Activated naive CD4-positive, alpha-beta T cell treated with anti-CD3 and anti-CD28 coated beads, Interleukin-2, amount 50 U/mL, for 72 hours (primary cell): ENCODE data around the gene CDKN1A. TPM values are rescaled to one million over a fixed set of nuclear protein-coding genes. Genes with fewer than 3 reads are reported as not detected.

Source experiments
- ATAC-seq, 2 donors: fragments of 150-1000 bp; cut with Tn5 transposase; 2 replicates each; pipeline ENCODE4 v1.10.0; 2021; ENCODE audit warnings: mild to moderate bottlenecking in 2 of 2, moderate library complexity in 2 of 2
- DNase-seq, 2 donors: peaks; one replicate each; pipeline ENCODE4 v3.0.0; 2021 to 2022; ENCODE audit warnings: low spot score in 2 of 2
- H3K27ac Mint-ChIP-seq, 2 donors: one replicate each; pipeline ENCODE4 v1.8.0; 2022; ENCODE audit warnings: mild to moderate bottlenecking in 2 of 2, mixed read lengths in 2 of 2
- H3K36me3 Mint-ChIP-seq, 2 donors: one replicate each; pipeline ENCODE4 v1.8.0; 2022; ENCODE audit warnings: mixed read lengths in 2 of 2
- H3K9me3 Mint-ChIP-seq, 2 donors: one replicate each; pipeline ENCODE4 v1.8.0; 2022; ENCODE audit warnings: mixed read lengths in 2 of 2
- total RNA-seq, 2 donors: library from RNA; stranded (reverse); gene quantifications; one replicate each; pipeline ENCODE4 v1.2.3, GENCODE V29; 2022

CDKN1A gene
- total RNA-seq = 100 to 1,000 TPM in 1 of 2 donors, 10 to 100 TPM in 1; 43.3 to 146 TPM

DNA sequence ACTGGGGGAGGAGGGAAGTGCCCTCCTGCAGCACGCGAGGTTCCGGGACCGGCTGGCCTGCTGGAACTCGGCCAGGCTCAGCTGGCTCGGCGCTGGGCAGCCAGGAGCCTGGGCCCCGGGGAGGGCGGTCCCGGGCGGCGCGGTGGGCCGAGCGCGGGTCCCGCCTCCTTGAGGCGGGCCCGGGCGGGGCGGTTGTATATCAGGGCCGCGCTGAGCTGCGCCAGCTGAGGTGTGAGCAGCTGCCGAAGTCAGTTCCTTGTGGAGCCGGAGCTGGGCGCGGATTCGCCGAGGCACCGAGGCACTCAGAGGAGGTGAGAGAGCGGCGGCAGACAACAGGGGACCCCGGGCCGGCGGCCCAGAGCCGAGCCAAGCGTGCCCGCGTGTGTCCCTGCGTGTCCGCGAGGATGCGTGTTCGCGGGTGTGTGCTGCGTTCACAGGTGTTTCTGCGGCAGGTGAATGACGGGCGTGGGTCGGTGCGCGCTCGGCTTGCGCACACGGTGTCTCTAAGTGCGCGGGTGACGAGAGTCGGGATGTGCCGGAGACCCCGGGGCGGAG, at the start of gene CDKN1A:
TSS of gene CDKN1A (plus strand) at position 227 of the 555 bp plus-strand sequence. CDS start 5,388 bp downstream, outside the sequence.
- ATAC-seq (peak; percentile 39 to 75), DNase-seq (peak; percentile 82)
- no peaks in the 10 kb centered on the region for H3K9me3 Mint-ChIP-seq
- H3K36me3 Mint-ChIP-seq = peaks cover 28 to 33% of the 10 kb centered on the region in 2 donors
- peak within 1 kb of the TSS; percentile 96 to 98 for H3K27ac Mint-ChIP-seq

DNA sequence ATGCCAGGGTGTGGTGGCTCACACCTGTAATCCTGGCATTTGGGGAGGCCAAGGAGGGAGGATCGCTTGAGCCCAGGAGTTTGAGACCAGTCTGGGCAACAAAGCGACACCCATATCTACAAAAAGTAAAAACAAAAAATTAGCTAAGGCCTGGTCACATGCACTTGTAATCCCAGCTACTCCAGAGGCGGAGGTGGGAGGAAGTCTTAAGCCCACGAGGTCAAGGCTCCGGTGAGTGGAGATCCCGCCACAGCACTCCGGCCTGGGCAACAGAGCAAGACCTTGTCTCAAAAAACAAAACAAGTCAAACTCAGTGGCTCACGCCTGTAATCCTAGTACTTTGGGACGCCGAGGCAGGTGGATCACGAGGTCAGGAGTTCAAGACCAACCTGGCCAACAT, 48.7 kb upstream of the CDKN1A start:
- H3K9me3 Mint-ChIP-seq = no peaks in the 10 kb centered on the region
- ATAC-seq (no peak), DNase-seq (no peak)
- H3K36me3 Mint-ChIP-seq = no peaks in the 10 kb centered on the region
- peak overlapping the region in 1 of 2 donors; percentile 22 for H3K27ac Mint-ChIP-seq

DNA sequence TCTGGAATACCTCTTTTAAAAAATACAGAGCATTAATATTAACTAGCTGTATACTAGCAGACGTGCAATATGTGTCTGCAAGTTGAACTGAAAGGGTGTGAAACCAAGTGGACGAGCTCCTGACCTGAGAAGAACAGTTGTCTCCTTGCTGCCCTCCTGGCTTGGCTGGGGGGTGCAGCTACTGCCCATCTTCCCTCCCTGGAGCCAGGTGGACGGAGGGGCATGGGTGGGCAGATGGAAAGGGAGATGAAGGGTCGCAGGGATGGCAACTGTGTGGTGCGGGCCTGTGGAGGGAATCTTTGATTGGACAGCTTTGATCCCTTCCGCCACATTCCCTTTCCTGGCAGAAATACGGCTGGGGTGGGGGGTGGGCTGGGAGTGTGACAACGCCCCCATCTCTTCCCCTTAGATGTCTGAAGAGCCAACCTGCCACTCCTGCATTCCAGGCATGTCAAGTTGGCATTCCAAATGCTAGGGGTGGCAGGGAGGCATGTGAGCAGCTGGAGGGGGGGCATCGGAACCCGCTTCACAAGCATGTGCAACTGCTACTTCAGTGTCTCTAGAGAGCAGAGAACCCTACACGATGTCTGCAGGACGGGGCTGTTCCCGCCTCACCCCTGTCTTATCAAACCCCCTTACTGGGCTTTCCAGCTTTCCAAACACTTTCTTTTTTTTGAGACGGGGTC, 47.0 kb upstream of the CDKN1A start:
- no peak overlapping the region for H3K27ac Mint-ChIP-seq

DNA sequence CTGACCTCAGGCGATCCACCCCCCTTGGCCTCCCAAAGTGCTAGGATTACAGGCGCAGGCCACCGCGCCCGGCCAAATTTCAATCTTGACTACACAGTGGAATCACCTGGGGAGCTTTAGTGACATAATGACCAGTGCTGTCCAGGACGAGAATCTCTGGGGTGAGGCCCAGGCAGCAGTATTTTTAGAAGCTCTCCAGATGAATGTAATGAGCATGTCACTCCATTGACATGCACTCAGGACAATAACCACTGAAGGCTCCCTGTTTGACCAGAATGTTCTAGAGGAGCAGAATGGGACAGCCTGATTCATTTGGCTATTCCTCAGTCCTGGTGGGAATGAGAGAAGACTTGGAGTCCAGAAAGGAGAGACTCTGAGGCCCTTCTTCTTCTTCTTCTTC, 45.1 kb upstream of the CDKN1A start:
- DNase-seq (no peak), ATAC-seq (no peak)
- Mint-ChIP-seq H3K36me3 (no peaks in the 10 kb centered on the region), H3K9me3 (no peaks in the 10 kb centered on the region), H3K27ac (peak overlapping the region in 1 of 2 donors; percentile 41)

More for the DNA sequence above, 47.0 kb upstream of the CDKN1A start:
- DNase-seq (no peak), ATAC-seq (no peak)
- H3K36me3 Mint-ChIP-seq = no peaks in the 10 kb centered on the region
- H3K9me3 Mint-ChIP-seq = no peaks in the 10 kb centered on the region

DNA sequence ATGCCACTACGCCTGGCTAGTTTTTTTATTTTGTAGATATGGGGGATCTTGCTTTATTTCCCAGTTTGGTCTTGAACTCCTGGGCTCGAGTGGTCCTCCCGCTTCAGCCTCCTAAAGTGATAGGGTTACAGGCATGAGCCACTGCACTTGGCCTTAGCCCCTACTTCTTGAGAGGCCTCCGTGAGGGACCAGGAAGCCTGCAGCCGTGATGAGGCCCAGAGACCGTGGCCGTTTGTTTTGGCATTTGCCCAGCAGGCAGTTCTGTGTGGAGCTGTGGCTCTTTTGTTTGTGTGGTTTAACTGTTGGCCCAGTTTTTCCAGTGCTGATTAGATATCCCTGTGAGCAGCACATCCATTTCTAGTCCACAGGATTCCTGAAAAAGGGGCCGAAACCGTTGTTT, 44.6 kb upstream of the CDKN1A start:
- H3K9me3 Mint-ChIP-seq = no peaks in the 10 kb centered on the region
- peak overlapping the region in 1 of 2 donors; percentile 41 for H3K27ac Mint-ChIP-seq
- ATAC-seq (no peak), DNase-seq (no peak)
- no peaks in the 10 kb centered on the region for H3K36me3 Mint-ChIP-seq

DNA sequence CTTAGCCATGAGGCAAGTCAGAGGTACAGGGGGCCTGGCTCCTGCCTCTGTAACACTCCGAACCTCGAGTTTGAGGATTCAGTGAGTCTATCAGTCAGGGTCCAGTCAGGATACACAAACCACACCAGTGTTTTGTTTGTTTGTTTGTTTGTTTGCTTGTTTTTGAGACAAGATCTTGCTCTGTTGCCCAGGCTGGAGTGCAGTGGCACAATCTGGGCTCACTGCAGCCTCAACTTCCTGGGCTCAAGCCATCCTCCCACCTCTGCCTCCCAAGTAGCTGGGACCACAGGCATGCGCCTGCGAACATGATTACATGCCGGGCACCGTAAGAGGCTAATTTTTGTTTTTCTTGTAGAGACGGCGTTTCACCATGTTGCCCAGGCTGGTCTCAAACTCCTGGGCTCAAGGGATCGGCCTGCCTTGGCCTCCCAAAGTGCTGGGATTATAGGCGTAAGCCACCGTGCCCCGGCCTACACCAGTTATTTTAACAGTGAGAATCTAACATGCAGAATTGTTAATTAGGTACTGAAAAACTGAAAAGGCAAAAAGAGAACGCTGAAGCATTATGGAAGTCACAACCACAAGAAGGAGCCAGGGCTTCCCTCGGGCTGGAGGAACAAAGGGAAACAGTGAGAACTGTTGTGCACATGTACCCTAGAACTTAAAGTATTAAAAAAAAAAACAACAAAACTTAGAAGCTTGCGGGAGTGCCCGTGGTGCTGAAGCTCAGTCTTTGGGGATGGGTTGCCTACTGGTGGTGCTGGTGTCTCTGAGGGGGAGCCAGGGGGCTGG, 44.0 kb upstream of the CDKN1A start:
- H3K27ac Mint-ChIP-seq = no peak overlapping the region
- no peaks in the 10 kb centered on the region for H3K9me3 Mint-ChIP-seq
- no peak for ATAC-seq
- no peaks in the 10 kb centered on the region for H3K36me3 Mint-ChIP-seq
- no peak for DNase-seq

DNA sequence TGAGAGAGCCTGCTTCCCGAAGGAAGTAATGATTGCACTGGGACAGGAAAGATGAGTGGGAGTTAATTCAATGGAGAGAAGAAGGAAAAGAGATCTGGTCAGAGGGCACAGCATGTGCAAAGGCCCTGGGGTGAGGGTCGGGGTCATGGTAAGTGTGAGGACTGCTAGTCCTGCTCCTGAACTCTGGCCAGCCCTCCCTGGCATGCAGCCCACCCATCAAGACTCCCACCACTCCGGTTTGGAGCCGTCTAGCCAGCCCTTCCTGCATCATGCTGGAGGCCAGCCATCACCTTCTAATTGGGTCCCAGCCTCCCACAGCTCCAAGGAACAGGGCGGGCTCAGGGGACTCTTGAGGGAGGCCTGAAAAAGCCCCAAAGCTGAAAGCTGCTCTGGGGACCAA, 42.2 kb upstream of the CDKN1A start:
- DNase-seq (no peak), ATAC-seq (no peak)
- Mint-ChIP-seq H3K36me3 (no peaks in the 10 kb centered on the region), H3K27ac (peak overlapping the region in 1 of 2 donors; percentile 26), H3K9me3 (no peaks in the 10 kb centered on the region)

DNA sequence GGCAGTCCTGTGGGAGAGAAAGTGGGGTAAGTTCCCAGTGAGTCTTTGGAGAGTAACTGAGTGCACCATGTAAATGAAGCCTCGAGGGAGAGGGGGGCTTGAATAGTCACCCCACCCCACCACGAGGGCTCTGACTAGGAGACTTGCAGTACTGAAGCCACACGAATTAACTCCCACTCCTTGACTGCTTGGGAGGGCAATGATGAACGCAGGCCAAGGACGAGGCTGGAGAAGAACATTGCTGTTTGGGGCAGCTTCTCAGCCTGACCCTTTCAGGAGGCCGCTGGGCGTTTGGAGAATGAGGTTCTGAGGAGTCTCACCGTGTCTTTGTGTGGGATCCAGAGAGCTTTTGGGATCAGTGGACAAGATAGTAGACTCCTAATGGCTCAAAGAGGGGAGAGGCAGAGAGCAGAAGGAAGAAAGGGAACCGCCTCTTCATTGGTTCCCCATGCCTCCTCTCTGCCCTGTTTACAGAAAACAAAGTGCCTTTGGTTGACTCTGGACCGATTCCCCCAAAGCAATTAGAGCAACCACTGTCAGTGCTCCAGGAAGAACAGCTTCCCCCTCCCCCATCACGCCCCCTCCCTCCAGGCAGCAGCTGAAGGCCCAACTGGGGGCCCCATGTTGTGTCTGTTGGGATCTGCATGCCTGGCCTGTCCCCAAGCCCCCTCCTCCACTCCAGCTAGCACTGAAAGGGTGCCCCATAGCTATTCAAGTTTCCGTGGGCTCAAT, 41.7 kb upstream of the CDKN1A start:
- Mint-ChIP-seq H3K9me3 (no peaks in the 10 kb centered on the region), H3K27ac (no peak overlapping the region), H3K36me3 (no peaks in the 10 kb centered on the region)
- ATAC-seq (no peak), DNase-seq (no peak)

DNA sequence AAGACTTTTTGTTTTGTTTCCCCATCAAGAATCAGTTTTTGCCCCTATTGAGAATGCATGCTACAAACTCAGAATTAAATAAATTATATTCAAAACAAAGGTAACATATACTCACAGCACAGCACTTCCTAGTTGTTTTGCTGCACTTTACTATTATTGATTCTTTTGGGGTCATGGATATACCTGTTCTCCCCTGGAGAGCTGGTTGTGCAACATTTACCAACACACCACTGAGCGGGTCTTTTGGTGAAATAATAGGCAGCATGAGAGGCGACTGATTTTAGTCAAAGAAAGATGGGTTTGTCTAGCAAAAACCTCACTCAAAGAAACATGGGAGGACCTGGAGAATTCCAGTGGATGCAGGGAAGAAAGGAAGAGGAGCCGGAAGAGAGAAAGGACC, 39.9 kb upstream of the CDKN1A start:
- Mint-ChIP-seq H3K27ac (no peak overlapping the region), H3K9me3 (no peaks in the 10 kb centered on the region), H3K36me3 (no peaks in the 10 kb centered on the region)
- no peak for DNase-seq
- ATAC-seq = no peak

DNA sequence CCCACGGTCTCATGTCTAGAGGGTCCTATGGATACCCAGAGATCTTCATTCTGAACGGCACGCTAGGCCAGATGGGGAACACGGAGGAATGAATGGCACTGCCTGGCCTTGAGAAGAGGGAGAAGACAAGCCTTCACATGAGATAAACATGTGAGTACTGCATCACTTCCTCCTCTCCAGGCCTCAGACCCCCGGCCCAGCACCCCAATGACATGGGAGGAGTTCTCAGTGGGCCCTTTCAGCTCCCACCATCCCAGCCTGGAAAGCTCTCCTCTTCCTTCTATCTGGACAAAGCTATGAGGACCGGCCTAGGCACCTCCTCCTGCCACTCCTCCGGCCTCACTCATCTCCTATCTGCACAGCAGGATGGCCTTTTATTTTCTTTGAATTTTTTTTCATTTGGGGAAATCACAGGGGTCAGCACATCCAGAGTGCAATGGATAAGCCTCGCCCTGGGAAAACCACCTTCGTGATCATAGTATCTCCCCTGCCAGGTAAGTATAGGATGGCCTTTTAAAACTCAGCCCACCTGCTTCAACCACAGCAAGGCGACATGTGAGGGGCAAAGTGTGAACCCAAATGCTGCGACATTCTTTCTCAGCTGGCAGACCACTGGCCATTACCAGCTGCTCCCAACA, 39.2 kb upstream of the CDKN1A start:
- H3K9me3 Mint-ChIP-seq = no peaks in the 10 kb centered on the region
- H3K36me3 Mint-ChIP-seq = no peaks in the 10 kb centered on the region
- DNase-seq = no peak
- H3K27ac Mint-ChIP-seq = no peak overlapping the region
- no peak for ATAC-seq

DNA sequence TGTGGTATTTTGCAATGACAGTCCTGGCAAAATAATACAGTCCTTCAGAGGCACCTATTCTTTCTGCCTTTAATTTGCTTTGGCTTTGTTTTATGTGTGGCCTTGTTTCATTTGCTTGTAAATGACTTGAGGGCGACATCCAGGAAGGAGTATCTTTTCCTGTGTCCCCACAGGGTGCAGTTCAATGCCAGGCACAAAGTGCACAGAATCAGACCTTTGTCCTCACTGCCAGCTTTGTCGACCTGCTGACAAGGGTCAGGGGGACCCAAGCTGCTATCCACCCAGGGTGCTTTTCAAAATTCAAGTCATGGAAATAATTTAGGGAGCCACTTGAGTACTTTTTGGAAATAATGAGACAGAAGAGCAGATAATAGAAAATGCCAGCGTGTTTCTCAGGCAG, 37.0 kb upstream of the CDKN1A start:
- no peak for DNase-seq
- no peaks in the 10 kb centered on the region for H3K9me3 Mint-ChIP-seq
- H3K36me3 Mint-ChIP-seq = no peaks in the 10 kb centered on the region
- ATAC-seq = no peak
- H3K27ac Mint-ChIP-seq = no peak overlapping the region

DNA sequence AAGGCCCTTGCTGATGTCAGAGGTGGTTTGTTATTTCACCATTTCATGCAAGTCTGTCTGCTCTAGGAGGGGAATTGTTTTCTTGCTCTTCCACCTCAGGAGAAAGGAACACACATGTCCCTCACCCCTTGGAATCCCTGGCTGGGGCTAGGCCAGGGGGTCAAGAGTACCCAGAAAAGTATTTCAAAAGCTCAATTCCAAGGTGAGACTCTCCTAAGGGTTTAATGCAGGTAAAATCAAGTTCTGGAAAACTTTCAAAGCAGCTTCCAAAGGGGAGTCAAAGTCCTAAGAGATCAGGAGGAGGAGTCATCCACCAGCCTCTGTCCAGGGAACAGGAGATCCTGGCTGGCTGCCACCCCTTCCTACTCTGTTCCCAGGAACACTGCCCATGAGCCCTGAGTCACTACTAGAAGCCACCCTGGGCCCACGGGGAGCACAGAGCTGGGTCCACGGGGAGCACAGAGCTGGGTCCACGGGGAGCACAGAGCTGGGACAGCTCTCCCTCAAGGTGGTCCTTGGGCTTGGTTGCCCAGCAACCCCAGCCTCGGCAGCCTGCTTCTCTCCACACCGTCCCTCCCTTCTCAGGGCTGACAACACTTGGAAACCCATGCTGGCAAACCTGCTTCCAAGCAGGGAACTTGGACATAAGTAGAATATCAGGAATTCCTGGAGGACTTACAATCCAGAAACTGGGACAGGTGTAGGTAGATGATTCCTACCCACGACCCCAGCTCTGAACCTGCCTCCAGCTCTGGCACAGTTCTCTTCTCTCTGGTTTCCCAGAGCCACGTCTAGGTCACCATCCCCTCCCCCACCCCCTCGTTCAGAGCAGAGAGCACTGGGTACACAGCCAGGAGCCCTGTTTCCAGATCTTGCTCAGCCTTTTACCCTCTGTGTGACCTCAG, 35.3 kb upstream of the CDKN1A start:
- Mint-ChIP-seq H3K9me3 (no peaks in the 10 kb centered on the region), H3K36me3 (no peaks in the 10 kb centered on the region), H3K27ac (no peak overlapping the region)
- DNase-seq (no peak), ATAC-seq (no peak)

DNA sequence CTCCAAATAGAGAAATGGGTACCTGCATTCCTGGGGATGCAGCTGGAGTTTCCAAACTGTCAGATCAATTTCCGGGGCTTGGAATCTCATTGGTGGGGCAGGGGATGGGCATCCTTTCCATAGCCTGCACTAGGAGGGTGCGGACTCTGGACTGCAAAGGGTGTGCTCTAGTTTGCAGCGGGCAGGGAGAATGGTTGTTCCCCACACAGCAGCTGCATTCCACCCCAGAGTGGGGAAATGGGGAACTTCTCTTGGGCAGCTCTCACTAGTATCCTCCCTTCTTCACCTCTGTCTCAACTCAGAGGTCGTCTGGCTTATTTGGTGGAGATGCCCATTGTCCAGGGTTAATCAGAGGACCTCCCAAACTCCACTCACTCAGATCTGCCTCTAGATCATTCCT, 34.5 kb upstream of the CDKN1A start:
- no peak overlapping the region for H3K27ac Mint-ChIP-seq
- H3K9me3 Mint-ChIP-seq = no peaks in the 10 kb centered on the region
- DNase-seq (no peak), ATAC-seq (no peak)
- H3K36me3 Mint-ChIP-seq = no peaks in the 10 kb centered on the region

DNA sequence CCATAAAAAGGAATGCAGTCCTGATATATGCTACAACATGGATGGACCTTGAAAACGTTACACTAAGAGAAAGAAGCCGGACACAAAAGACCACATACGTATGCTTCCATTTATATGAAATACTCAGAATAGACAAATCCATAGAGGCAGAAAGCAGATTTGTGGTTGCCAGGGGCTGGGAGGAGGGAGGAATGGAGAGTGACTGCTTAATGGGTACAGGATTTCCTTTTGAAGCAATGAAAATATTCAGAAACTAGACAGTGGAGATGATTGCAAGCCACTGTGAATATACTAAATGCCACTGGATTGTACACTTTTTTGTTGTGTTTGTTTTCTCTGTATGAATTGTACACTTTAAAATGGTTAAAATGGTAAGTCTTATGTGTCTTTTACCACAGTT, 29.4 kb upstream of the CDKN1A start:
- no peaks in the 10 kb centered on the region for H3K9me3 Mint-ChIP-seq
- no peak overlapping the region for H3K27ac Mint-ChIP-seq
- H3K36me3 Mint-ChIP-seq = no peaks in the 10 kb centered on the region
- DNase-seq (no peak), ATAC-seq (no peak)

DNA sequence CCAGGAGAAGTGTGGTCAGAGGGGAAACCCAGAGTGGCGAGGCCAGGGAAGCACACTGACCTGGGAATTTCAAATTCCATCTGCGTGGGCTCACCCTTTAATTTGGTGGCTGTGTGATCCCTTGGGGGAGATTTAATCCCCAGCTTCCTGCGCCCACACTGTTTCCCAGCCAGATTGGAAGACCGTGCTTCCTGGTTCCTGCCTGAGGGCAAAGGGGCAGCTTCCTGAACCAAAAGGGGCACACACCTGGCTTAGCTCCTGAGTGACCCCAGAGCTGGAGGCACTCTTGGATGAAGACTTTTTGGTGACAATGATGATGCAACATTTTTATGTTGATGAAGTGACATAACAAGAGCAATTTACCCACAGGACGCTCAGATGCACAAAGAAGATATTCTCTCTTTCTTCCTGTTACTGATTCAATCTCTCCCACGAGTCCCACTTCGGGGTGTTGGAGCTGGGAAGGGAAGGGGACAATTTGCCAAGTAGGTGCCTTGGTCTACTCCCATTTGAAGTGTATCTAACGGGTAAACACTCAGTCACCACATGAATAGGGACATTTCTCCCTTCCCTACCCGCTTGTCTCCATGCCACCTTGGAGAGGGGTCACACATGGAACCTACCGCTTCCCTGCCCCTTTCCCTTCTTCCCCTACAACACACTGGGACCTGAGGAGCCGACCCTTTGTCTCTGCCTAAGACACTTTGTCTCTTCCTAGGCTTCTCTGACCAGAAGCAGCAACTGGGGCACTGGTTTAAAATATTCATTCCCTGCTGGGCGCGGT, 28.6 kb upstream of the CDKN1A start:
- no peak overlapping the region for H3K27ac Mint-ChIP-seq
- no peaks in the 10 kb centered on the region for H3K36me3 Mint-ChIP-seq
- ATAC-seq = no peak
- no peaks in the 10 kb centered on the region for H3K9me3 Mint-ChIP-seq
- DNase-seq = no peak
